Measurements from ENCODE around the gene HERC5.

HERC5 gene

DNA sequence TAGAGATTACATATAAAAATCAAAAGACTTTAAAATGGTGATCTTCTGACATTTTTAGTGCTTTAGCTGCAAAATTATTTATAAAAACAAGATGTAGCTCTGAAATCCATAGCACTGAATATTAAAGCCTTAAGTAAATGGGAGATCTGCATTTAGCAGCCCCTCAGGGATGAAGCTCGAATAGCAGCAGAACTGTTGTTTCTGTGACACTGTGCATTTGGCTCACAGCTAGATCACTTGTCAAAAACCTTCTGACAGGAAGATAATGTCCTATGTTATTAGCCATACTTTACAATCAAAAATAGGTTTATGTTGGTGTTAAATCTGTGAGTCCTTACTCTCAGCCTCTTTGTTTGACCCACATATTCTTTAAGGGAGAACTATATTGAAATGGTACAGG, 80.8 kb downstream of the HERC5 start:
- ATAC-seq, result no peak
- no peak for TF ChIP-seq TCF4 (CRISPR knock-in tag; IDR thresholded peaks at IDR 0.05; ENCODE audit: borderline replicate concordance)
- TF ChIP-seq CREB5 (CRISPR knock-in tag; IDR thresholded peaks at IDR 0.05; ENCODE audit: low read depth), result no peak
- no peak for TF ChIP-seq ZNF565 (CRISPR knock-in tag; conservative IDR thresholded peaks at IDR 0.05; ENCODE audit: low read depth)
- no peak for TF ChIP-seq SNAI2 (CRISPR knock-in tag; IDR thresholded peaks at IDR 0.05)
- no peak for TF ChIP-seq GLIS3 (CRISPR knock-in tag; IDR thresholded peaks at IDR 0.05)
- TF ChIP-seq, protein P1, sequence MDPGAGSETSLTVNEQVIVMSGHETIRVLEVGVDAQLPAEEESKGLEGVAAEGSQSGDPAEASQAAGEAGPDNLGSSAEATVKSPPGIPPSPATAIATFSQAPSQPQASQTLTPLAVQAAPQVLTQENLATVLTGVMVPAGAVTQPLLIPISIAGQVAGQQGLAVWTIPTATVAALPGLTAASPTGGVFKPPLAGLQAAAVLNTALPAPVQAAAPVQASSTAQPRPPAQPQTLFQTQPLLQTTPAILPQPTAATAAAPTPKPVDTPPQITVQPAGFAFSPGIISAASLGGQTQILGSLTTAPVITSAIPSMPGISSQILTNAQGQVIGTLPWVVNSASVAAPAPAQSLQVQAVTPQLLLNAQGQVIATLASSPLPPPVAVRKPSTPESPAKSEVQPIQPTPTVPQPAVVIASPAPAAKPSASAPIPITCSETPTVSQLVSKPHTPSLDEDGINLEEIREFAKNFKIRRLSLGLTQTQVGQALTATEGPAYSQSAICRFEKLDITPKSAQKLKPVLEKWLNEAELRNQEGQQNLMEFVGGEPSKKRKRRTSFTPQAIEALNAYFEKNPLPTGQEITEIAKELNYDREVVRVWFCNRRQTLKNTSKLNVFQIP (CRISPR knock-in tag; IDR thresholded peaks at IDR 0.05; ENCODE audit: borderline replicate concordance, low read depth), result no peak
- no peak for TF ChIP-seq PATZ1 (CRISPR knock-in tag; IDR thresholded peaks at IDR 0.05; ENCODE audit: borderline replicate concordance)
- TF ChIP-seq, protein P2, sequence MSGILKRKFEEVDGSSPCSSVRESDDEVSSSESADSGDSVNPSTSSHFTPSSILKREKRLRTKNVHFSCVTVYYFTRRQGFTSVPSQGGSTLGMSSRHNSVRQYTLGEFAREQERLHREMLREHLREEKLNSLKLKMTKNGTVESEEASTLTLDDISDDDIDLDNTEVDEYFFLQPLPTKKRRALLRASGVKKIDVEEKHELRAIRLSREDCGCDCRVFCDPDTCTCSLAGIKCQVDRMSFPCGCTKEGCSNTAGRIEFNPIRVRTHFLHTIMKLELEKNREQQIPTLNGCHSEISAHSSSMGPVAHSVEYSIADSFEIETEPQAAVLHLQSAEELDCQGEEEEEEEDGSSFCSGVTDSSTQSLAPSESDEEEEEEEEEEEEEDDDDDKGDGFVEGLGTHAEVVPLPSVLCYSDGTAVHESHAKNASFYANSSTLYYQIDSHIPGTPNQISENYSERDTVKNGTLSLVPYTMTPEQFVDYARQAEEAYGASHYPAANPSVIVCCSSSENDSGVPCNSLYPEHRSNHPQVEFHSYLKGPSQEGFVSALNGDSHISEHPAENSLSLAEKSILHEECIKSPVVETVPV (CRISPR knock-in tag; IDR thresholded peaks at IDR 0.05), result no peak
- no peak for TF ChIP-seq CSDC2 (CRISPR knock-in tag; IDR thresholded peaks at IDR 0.05)
- no peak for TF ChIP-seq ZC3H10 (CRISPR knock-in tag; IDR thresholded peaks at IDR 0.05)
- no peak for TF ChIP-seq OSR1 (CRISPR knock-in tag; IDR thresholded peaks at IDR 0.05)
- no peak for TF ChIP-seq RARB (CRISPR knock-in tag; IDR thresholded peaks at IDR 0.05)
- no peak for TF ChIP-seq ZNF70 (CRISPR knock-in tag; IDR thresholded peaks at IDR 0.05)
- no peak for TF ChIP-seq ESRRG (CRISPR knock-in tag; IDR thresholded peaks at IDR 0.05)
- no peak for TF ChIP-seq ISL1 (CRISPR knock-in tag; IDR thresholded peaks at IDR 0.05)
- TF ChIP-seq ARNTL (CRISPR knock-in tag; IDR thresholded peaks at IDR 0.05; ENCODE audit: borderline replicate concordance, low read depth), result no peak
- TF ChIP-seq ZFP3 (CRISPR knock-in tag; IDR thresholded peaks at IDR 0.05), result no peak
- no peak for TF ChIP-seq ZFP30 (CRISPR knock-in tag; IDR thresholded peaks at IDR 0.05)
- TF ChIP-seq BACH2 (CRISPR knock-in tag; IDR thresholded peaks at IDR 0.05; ENCODE audit: borderline replicate concordance), result no peak
- no peak for TF ChIP-seq PPARA (CRISPR knock-in tag; IDR thresholded peaks at IDR 0.05; ENCODE audit: borderline replicate concordance)

GRCh38 chr4:88539322-88540068, 82.6 kb downstream of the HERC5 start:
- ATAC-seq, result peak; percentile 60; the same call in 2 of the 3 replicates

GRCh38 chr4:88549815-88550214, 92.9 kb downstream of the HERC5 start:
- ATAC-seq, result no peak
- TF ChIP-seq CSDC2 (CRISPR knock-in tag; IDR thresholded peaks at IDR 0.05) (no peak), SNAI2 (CRISPR knock-in tag; IDR thresholded peaks at IDR 0.05) (no peak), ZNF8 (CRISPR knock-in tag; IDR thresholded peaks at IDR 0.05) (no peak), ZNF70 (CRISPR knock-in tag; IDR thresholded peaks at IDR 0.05) (no peak)
